ENCODE results near the gene MT1G.

DNA sequence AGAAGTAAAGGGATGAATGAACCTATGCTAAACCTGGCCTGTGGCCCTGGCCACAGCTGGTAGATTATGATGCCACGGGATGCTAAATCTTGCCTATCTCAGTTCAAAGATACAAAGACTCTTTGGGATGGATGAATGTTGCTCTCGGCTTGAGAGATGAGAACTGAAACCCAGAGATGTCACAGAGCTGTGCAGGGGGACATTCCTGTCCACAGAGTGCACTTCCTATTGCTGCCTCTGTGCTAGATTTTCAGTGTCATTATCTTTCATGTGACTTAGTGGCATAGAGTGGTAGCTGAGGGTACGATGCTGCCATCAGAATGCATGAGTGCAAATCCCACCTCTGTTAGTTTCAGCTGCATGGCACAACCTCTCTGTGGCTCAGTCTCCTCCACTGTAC, 37.7 kb downstream of the MT1G start:
- TF ChIP-seq, protein P1, sequence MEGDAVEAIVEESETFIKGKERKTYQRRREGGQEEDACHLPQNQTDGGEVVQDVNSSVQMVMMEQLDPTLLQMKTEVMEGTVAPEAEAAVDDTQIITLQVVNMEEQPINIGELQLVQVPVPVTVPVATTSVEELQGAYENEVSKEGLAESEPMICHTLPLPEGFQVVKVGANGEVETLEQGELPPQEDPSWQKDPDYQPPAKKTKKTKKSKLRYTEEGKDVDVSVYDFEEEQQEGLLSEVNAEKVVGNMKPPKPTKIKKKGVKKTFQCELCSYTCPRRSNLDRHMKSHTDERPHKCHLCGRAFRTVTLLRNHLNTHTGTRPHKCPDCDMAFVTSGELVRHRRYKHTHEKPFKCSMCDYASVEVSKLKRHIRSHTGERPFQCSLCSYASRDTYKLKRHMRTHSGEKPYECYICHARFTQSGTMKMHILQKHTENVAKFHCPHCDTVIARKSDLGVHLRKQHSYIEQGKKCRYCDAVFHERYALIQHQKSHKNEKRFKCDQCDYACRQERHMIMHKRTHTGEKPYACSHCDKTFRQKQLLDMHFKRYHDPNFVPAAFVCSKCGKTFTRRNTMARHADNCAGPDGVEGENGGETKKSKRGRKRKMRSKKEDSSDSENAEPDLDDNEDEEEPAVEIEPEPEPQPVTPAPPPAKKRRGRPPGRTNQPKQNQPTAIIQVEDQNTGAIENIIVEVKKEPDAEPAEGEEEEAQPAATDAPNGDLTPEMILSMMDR (IDR thresholded peaks at IDR 0.05; ENCODE audit: low read length): peak; percentile 6; the same call in 1 of the 2 replicates
- TF ChIP-seq EZH2 (optimal IDR thresholded peaks at IDR 0.05; ENCODE audit: low read depth, low read length) (no peak), EZH2phosphoT487 (IDR thresholded peaks at IDR 0.05; ENCODE audit: low read length) (no peak)
